Measurements from ENCODE around the gene MAP1B. TPM values are rescaled to one million over a fixed set of nuclear protein-coding genes. Genes with fewer than 3 reads are reported as not detected.

The MAP1B gene
- total RNA-seq, 1 donor from 2014 or later: 84.4 TPM

GRCh38 chr5:72171667-72172066, 64.4 kb downstream of the MAP1B start:
- Mint-ChIP-seq H3K4me1 (peaks cover 77% of the 10 kb centered on the region), H3K4me3 (no peak overlapping the region), H3K9me3 (no peaks in the 10 kb centered on the region), H3K27ac (no peak overlapping the region), H3K36me3 (peaks cover 45% of the 10 kb centered on the region), H3K27me3 (ENCODE audit: insufficient read depth, low read depth) (no peaks in the 10 kb centered on the region)
- Histone ChIP-seq H3K4me2 (no peak overlapping the region), H3K79me2 (ENCODE audit: low read depth) (peaks cover 86% of the 10 kb centered on the region), H3K36me3 (no peaks in the 10 kb centered on the region), H3K9me3 (ENCODE audit: low read depth) (no peaks in the 10 kb centered on the region), H3K4me3 (no peak overlapping the region), H3K4me1 (peaks cover 39% of the 10 kb centered on the region), H3F3A (ENCODE audit: low read depth) (peaks cover 14% of the 10 kb centered on the region), H2AFZ (replicated peaks) (no peak overlapping the region), H4K20me1 (ENCODE audit: low read depth) (peaks cover 36% of the 10 kb centered on the region), H3K27ac (no peak overlapping the region), H3K9ac (no peak overlapping the region), H3K27me3 (no peaks in the 10 kb centered on the region)
- DNase-seq (ENCODE audit: low spot score): no peak
- TF ChIP-seq EZH2phosphoT487 (IDR thresholded peaks at IDR 0.05): no peak
- no peak for TF ChIP-seq EZH2 (IDR thresholded peaks at IDR 0.05)
- no peak for TF ChIP-seq CTCF (IDR thresholded peaks at IDR 0.05)

GRCh38 chr5:72172786-72173185, 65.5 kb downstream of the MAP1B start:
- DNase-seq (ENCODE audit: low spot score): no peak
- H3K9me3 Mint-ChIP-seq: no peaks in the 10 kb centered on the region
- Histone ChIP-seq H4K20me1 (ENCODE audit: low read depth) (peaks cover 39% of the 10 kb centered on the region), H3K79me2 (ENCODE audit: low read depth) (peaks cover 86% of the 10 kb centered on the region), H3K36me3 (no peaks in the 10 kb centered on the region), H3K9me3 (ENCODE audit: low read depth) (no peaks in the 10 kb centered on the region), H3K4me1 (peaks cover 36% of the 10 kb centered on the region), H3F3A (ENCODE audit: low read depth) (peaks cover 17% of the 10 kb centered on the region), H3K4me3 (no peak overlapping the region), H2AFZ (replicated peaks) (no peak overlapping the region), H3K9ac (no peak overlapping the region), H3K27me3 (no peaks in the 10 kb centered on the region), H3K4me2 (no peak overlapping the region), H3K27ac (no peak overlapping the region)
- H3K36me3 Mint-ChIP-seq: peaks cover 44% of the 10 kb centered on the region
- no peak overlapping the region for H3K27ac Mint-ChIP-seq
- no peak for TF ChIP-seq CTCF (IDR thresholded peaks at IDR 0.05)
- no peak for TF ChIP-seq EZH2 (IDR thresholded peaks at IDR 0.05)
- no peak for TF ChIP-seq EZH2phosphoT487 (IDR thresholded peaks at IDR 0.05)
- H3K27me3 Mint-ChIP-seq (ENCODE audit: insufficient read depth, low read depth): no peaks in the 10 kb centered on the region
- peaks cover 77% of the 10 kb centered on the region for H3K4me1 Mint-ChIP-seq
- no peak overlapping the region for H3K4me3 Mint-ChIP-seq

GRCh38 chr5:72177538-72177937, 70.3 kb downstream of the MAP1B start:
- H2AFZ ChIP-seq (replicated peaks): no peak overlapping the region
- Mint-ChIP-seq H3K27me3 (ENCODE audit: insufficient read depth, low read depth) (no peaks in the 10 kb centered on the region), H3K4me1 (peaks cover 77% of the 10 kb centered on the region), H3K27ac (peak overlapping the region; percentile 71), H3K36me3 (peaks cover 26% of the 10 kb centered on the region), H3K9me3 (no peaks in the 10 kb centered on the region), H3K4me3 (peak overlapping the region; percentile 27)
- no peaks in the 10 kb centered on the region for H3K27me3 ChIP-seq
- no peak overlapping the region for H3K9ac ChIP-seq
- peaks cover 43% of the 10 kb centered on the region for H4K20me1 ChIP-seq (ENCODE audit: low read depth)
- peaks cover 55% of the 10 kb centered on the region for H3F3A ChIP-seq (ENCODE audit: low read depth)
- TF ChIP-seq CTCF (IDR thresholded peaks at IDR 0.05) (no peak), EZH2phosphoT487 (IDR thresholded peaks at IDR 0.05) (no peak), EZH2 (IDR thresholded peaks at IDR 0.05) (no peak)
- DNase-seq (ENCODE audit: low spot score): no peak
- H3K79me2 ChIP-seq (ENCODE audit: low read depth): peaks cover 80% of the 10 kb centered on the region
- H3K4me2 ChIP-seq: no peak overlapping the region
- H3K36me3 ChIP-seq: no peaks in the 10 kb centered on the region
- peak overlapping the region; percentile 99 for H3K27ac ChIP-seq
- H3K4me3 ChIP-seq: no peak overlapping the region
- H3K9me3 ChIP-seq (ENCODE audit: low read depth): no peaks in the 10 kb centered on the region
- H3K4me1 ChIP-seq: peaks cover 52% of the 10 kb centered on the region
